Colonic mucosa (tissue), 4 donors: Measurements from ENCODE around the gene KIF6. TPM values are rescaled to one million over a fixed set of nuclear protein-coding genes. Genes with fewer than 3 reads are reported as not detected.

Experiments used
- DNase-seq: peaks from one replicate; pipeline ENCODE4 v3.0.0-alpha.2; 2020
- H3K27ac ChIP-seq: fragments of 200-600 bp; one replicate; pipeline ENCODE4 v1.8.0; 2021
- H3K27me3 ChIP-seq: fragments of 200-600 bp; one replicate; pipeline ENCODE4 v1.8.0; 2021
- H3K36me3 ChIP-seq: fragments of 200-600 bp; one replicate; pipeline ENCODE4 v1.8.0; 2021
- H3K4me1 ChIP-seq: fragments of 200-600 bp; one replicate; pipeline ENCODE4 v1.8.0; 2021; ENCODE audit warnings: mild to moderate bottlenecking
- H3K4me3 ChIP-seq: fragments of 200-600 bp; one replicate; pipeline ENCODE4 v1.8.0; 2021
- H3K9ac ChIP-seq, 2 donors: one replicate each; pipeline ENCODE4 v1.7.0; 2013; ENCODE audit warnings: control low read depth in 2 of 2, low read depth in 2 of 2, low read length in 2 of 2
- H3K9me3 ChIP-seq: fragments of 200-600 bp; one replicate; pipeline ENCODE4 v1.8.0; 2021
- intact Hi-C: fragments of 100-400 bp; cut with DNase I; formaldehyde crosslinking; loops from one replicate; pipeline ENCODE4 v1.14.1; 2022
- total RNA-seq, 2 donors: library from RNA; stranded (reverse); fragmentation: NEBNext Ultra II Directional in 1 of 2; extraction: Animal tissue kit (Norgen Biotek cat#: 25700) in 1 of 2; gene quantifications; one replicate each; pipeline ENCODE4 v1.2.1, GENCODE V29; 2021
- TF ChIP-seq, protein P1 (sequence below): fragments of 200-600 bp; IDR thresholded peaks from one replicate; pipeline ENCODE4 v1.8.0; 2022; ENCODE audit warnings: antibody characterized with exemption, mild to moderate bottlenecking
- donor health status: healthy.
- donor health status: DM: no; HTN: no; CAD: no.
- donor health status: DM: no; HTN: no; CAD: no.

Gene KIF6
- total RNA-seq, 2 donors from 2014 or later = 0.08 to 0.17 TPM

DNA sequence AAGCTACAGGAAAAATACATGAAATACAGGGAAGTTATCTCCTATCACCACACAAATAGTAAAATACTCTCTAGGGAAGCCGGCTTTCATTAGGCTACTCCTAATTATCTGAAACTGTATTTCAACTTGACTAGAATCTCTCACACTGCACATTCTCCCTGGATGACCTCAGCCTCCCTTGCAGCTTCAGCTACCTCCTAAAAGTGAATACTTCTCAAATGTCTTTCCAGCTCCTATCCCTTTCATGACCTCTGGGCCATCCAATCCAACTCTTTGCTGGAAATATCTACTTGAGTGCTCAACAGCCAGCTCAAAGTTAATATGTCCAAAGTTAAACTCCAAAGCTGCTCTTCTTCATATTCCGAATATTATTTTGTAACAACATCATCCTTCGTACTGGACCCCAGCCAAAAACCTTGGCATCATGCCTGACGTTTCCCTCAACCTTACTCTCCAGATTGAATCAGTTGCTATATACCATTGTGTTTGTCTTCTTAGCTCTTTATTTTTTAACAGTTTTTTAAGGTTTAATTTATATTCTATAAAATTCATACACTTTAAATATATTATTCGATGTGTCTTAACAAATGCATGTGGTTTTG lies 29.4 kb upstream of the KIF6 start:
- Histone ChIP-seq H3K9me3 (no peaks in the 10 kb centered on the region), H3K27ac (no peak overlapping the region), H3K36me3 (no peaks in the 10 kb centered on the region), H3K27me3 (no peaks in the 10 kb centered on the region), H3K9ac (no peak overlapping the region), H3K4me1 (no peaks in the 10 kb centered on the region), H3K4me3 (no peak overlapping the region)
- intact Hi-C loops = no loop called here
- DNase-seq = no peak
- TF ChIP-seq, protein P1, sequence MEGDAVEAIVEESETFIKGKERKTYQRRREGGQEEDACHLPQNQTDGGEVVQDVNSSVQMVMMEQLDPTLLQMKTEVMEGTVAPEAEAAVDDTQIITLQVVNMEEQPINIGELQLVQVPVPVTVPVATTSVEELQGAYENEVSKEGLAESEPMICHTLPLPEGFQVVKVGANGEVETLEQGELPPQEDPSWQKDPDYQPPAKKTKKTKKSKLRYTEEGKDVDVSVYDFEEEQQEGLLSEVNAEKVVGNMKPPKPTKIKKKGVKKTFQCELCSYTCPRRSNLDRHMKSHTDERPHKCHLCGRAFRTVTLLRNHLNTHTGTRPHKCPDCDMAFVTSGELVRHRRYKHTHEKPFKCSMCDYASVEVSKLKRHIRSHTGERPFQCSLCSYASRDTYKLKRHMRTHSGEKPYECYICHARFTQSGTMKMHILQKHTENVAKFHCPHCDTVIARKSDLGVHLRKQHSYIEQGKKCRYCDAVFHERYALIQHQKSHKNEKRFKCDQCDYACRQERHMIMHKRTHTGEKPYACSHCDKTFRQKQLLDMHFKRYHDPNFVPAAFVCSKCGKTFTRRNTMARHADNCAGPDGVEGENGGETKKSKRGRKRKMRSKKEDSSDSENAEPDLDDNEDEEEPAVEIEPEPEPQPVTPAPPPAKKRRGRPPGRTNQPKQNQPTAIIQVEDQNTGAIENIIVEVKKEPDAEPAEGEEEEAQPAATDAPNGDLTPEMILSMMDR = no peak

DNA sequence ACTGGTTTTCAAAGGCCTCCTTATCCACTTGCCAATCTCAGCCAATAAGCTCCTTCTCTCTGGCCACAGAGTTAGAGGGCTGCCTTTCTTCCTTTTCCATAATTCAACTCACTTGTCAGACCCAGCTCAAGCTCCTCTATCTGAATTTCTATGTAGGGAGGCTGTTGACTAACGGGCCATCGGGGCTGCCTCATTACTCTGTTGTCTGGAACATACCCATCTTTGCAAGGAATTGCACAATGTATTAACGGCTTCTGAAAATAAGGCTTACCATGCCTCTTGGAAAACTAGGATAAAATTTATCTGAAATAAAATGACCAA lies 28.5 kb upstream of the KIF6 start:
- no peak overlapping the region for H3K4me3 ChIP-seq
- no peaks in the 10 kb centered on the region for H3K4me1 ChIP-seq
- H3K27ac ChIP-seq = no peak overlapping the region
- intact Hi-C loops = no loop called here
- TF ChIP-seq, protein P1 = no peak
- H3K36me3 ChIP-seq = no peaks in the 10 kb centered on the region
- no peak overlapping the region for H3K9ac ChIP-seq
- H3K9me3 ChIP-seq = no peaks in the 10 kb centered on the region
- H3K27me3 ChIP-seq = no peaks in the 10 kb centered on the region
- DNase-seq = no peak

DNA sequence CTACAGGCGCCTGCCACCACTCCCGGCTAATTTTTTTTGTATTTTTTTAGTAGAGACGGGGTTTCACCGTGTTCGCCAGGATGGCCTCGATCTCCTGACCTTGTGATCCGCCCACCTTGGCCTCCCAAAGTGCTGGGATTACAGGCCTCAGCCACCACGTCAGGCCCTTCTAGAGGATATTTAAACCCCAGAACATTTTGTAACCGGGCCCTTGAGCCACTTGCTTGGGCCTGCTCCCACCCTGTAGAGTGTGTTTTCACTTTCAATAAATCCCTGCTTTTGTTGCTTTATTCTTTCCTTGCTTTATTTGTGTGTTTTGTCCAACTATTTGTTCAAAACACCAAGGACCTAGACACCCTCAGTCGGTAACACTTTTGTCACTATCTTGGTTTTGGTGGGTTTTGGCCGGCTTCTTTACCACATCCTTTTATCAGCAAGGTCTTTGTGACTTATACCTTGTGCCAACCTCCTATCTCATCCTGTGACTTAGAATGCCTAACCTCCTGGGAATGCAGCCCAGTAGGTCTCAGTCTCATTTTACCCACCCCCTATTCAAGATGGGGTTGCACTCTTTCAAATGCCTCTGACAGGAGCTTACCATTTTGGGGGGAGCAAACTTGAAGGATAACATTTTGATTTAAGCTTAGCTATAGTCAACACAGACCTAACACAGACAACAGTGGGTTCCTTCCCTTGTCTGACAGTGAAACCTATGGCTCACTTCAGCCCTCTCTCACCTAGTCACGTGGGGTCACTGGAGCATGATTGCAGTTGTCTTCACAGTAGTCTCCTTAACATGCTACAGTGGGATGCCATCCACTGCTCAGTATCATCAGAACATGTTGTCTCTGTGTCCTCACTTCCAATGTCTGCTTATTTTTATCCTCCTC lies 27.9 kb upstream of the KIF6 start:
- DNase-seq = no peak
- no peak overlapping the region for H3K27ac ChIP-seq

DNA sequence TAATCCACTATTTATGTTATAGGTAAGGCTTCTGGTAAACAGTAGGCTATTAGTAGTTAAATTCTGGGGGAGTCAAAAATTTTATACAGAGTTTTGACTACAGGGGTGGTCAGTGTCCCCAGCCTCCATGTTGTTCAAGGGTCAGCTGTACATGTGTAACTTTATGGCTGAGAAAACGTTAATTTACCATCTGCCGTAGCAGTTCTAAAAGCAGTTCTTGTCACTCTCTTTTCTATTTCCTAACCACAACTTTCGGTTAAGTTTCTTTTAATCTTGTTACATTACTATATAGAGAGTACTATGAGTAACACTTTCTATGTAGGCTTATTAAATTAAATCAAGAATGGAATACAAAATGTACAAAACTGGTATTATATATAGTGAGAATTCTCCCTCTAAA lies 21.6 kb upstream of the KIF6 start:
- no peaks in the 10 kb centered on the region for H3K27me3 ChIP-seq
- intact Hi-C loops = no loop called here
- H3K9ac ChIP-seq = no peak overlapping the region
- DNase-seq = no peak
- TF ChIP-seq, protein P1 = no peak
- H3K27ac ChIP-seq = no peak overlapping the region
- H3K9me3 ChIP-seq = no peaks in the 10 kb centered on the region
- H3K4me1 ChIP-seq = no peaks in the 10 kb centered on the region
- H3K36me3 ChIP-seq = no peaks in the 10 kb centered on the region
- no peak overlapping the region for H3K4me3 ChIP-seq

More for the DNA sequence above, 27.9 kb upstream of the KIF6 start:
- Histone ChIP-seq H3K4me3 (no peak overlapping the region), H3K9ac (no peak overlapping the region), H3K9me3 (no peaks in the 10 kb centered on the region), H3K4me1 (no peaks in the 10 kb centered on the region), H3K27me3 (no peaks in the 10 kb centered on the region), H3K36me3 (no peaks in the 10 kb centered on the region)
- TF ChIP-seq, protein P1 = no peak
- intact Hi-C loops = no loop called here

DNA sequence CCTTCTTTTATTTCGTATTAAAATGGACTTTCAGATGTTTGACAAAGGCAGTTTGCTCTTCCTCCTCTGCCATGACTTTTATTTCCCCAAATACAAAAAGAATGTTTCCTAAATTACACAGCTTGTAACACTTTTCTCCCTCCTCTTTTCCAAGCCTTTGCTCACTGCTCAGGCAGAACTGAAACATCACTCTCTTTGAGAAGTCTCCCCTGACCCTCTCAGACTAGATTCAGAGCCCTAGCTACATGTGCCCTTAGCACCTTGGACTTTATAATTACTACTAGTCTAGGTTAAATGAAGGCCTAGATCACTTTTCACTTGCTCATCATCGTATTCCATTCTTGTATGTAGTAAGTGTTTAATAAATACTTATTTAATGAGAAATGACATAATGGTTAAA lies 8.5 kb upstream of the KIF6 start:
- DNase-seq = no peak

More for the DNA sequence above, 8.5 kb upstream of the KIF6 start:
- Histone ChIP-seq H3K27ac (no peak overlapping the region), H3K27me3 (no peaks in the 10 kb centered on the region), H3K9ac (no peak overlapping the region), H3K9me3 (no peaks in the 10 kb centered on the region), H3K36me3 (no peaks in the 10 kb centered on the region), H3K4me1 (no peaks in the 10 kb centered on the region), H3K4me3 (no peak overlapping the region)
- TF ChIP-seq, protein P1 = no peak
- intact Hi-C loops = no loop called here
